SHP77 (cell line): ENCODE results near the gene MCTP1.
"Not testable (repeated sequence)": the region's sequence is repeated elsewhere in the genome, so short reads cannot be mapped to it uniquely, and the experiment has no call there.

Source experiments
- DNase-seq, 2 experiments: peaks; one replicate each; lab custom pipeline; 2025; lab: John Stamatoyannopoulos, UW

The MCTP1 gene

DNA sequence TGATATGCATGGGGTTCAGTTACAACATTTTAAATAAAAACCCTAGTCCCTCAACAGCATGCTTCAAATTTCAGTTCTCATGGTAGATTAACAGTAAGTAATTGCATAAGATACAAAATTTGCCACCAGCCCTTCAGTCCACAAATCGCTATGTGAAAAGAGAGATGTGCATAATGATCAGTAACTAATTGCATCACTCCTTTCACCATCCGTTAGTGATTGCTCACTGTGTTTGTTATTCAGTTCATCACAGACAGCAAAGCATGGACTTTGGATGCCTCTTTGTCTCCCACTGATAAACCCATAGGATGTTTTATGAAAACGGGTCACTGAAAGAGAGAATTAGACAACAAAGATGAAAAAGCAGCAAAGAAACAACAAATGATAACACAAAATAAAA is 103.2 kb downstream of the MCTP1 start:
- no peak for DNase-seq

DNA sequence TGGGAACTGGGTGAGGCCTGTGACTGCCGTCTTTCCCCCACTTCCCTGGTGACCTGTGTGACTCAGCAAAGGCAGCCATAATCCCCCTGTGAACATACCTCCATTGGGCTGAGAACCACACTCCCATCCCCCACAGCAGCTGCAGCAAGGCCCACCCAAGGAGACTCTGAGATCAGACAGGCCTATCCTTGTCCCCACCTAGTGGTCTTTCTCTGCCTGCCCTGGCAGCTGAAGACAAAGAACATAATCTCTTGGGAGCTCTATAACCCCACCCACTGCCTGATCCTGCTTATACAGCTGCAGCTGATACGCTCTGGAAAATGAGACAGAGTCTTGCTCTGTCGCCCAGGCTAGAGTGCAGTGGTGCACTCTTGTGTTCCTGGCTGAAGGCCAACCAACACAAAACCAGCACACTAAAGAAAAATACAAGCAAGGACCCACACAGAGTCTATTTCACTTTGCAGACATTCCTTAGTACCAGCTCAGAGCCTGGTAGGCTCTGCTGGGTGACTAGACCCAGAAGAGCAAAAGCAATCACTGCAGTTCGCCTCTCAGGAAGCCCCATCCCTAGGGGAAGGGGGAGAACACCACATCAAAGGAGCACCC is 106.7 kb downstream of the MCTP1 start:
- DNase-seq, result peak; percentile 85 to 87

- no peak for DNase-seq
Measured at GRCh38 chr5:95177456-95177855, 107.4 kb downstream of the MCTP1 start.

DNA sequence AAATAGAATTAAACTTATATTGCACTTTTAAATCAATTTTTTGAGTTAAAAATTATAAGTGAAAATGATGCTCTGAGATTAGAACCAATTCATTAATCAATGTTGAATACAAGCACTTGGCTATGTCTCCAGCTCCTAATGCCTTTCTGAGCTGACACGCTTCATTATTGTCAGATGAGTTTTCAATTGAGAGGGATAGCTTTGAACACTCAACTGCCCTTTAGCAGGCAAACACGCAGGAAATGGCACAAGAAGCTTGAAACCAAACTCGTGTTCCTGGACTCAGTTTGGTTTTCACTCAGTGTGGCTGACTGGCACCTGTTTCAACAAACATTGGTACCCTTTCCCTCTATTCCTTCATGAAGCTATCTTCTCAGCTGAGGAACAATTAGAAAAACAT is 109.8 kb downstream of the MCTP1 start:
- DNase-seq, result no peak

- DNase-seq, result no peak
Measured at GRCh38 chr5:95172659-95173058, 112.2 kb downstream of the MCTP1 start.

DNA sequence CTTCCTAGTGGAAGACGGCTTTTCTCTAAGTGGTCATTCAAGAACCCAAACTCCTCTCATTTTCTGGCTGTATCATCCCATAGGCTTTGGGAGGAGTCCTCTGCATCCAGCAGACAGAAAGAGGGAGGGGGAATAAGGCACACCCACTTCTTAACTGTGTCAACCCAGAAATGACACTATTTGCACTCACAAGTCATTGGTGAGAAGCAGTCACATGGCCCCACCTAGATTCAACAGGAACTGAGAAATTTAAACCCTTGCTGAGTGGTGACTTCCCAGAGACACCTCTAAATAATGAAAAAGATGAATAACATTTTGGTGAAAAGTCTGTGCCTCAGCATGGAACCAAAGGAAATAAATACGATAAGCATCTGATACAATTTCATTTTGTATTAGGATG is 120.0 kb downstream of the MCTP1 start:
- DNase-seq, result no peak

- no peak for DNase-seq
Measured at GRCh38 chr5:95163079-95163478, 121.8 kb downstream of the MCTP1 start.

DNA sequence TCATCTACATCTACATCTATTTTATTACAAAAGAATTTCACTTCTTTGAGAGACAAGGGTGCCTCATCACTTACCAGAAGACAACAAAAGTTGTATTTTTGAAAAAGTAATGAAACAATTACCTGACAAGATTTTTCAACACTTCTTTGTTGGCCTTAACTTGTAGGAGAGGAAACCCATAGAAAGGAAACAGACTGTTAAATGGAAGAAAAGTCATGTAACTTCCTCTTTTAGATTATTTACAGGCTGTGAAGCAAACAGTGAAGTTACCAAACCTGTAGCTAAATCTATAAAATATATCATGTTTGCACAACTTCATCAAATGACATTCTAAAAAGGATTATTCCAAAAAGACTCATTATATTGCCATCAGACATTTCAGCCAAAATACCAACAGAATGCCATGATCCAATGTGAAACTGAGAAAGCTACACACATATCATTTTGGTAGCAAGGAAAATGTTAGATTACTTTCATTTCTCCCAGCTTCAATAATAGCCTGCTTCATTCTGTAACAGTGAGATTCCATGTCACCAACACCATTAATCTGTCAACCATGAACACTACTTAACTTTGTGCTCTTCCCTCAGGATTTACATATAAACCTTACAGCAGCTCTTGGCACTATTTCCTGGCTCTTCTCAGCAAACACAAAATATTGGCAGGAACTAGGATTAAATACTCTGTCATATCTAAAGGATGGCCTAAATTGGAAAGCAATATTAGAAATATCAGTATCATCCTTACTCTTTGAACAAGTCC is 122.5 kb downstream of the MCTP1 start:
- no peak for DNase-seq

DNA sequence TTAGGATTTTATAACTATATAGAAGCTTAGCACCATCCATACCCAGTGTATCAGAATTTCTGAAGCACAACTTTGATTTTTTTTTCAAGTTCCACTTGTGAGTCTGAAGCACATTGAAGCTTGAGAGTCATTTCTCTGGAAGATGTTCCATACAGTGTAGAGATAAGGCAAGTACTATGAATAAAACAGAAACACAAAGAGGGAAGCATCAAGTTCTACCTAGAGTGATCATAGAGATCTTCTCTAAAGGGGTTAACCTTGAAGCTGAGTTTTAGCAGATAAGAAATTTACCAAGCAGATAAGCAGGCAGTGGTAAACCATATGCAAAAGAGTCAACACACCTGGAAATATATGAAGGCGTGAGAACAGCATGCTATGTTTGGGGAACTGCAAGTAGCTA is 125.3 kb downstream of the MCTP1 start:
- no peak for DNase-seq

DNA sequence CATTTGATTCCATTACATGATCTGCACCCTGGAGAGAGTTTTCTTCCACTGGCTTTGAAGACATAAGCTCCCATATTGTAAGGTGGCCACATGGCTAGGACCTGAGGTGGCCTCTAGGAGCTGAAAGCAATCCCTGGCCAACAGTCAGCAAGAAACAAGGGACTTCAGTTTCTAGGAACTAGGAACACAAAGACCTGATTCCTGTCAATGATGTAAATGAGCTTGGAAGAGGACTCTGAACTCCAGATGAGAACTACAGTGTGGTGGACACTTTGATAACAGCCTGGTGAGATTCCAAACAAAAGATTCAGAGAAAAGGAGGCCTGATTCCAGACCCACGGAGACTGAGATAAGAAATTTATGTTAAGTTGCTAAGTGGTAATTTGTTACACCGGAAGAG is 129.0 kb downstream of the MCTP1 start:
- no peak for DNase-seq

- DNase-seq, result no peak
Measured at GRCh38 chr5:95153511-95153910, 131.4 kb downstream of the MCTP1 start.

GRCh38 chr5:95152535-95152934 is 132.4 kb downstream of the MCTP1 start:
- DNase-seq, result no peak

GRCh38 chr5:95152131-95152530 is 132.8 kb downstream of the MCTP1 start:
- no peak for DNase-seq

DNA sequence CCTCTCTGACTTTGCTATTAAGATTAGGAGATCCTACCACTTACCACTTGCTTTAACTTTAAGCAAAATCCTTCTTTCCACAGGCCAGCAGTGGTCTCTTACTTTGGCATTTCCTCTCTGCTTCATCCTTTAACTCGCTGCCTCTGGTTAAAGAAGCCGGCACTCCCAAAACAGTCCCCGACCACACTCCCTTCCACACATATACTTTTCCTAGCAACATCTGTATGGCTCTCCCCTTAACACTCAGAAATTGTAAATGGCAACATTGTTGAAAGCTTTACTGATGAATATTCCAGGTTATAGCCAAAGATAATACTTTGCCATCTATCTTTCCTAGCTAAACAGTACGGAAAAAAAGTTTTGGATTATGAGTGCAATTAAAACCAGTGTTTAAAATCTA is 133.2 kb downstream of the MCTP1 start:
- DNase-seq, result no peak

GRCh38 chr5:95149387-95149786 is 135.5 kb downstream of the MCTP1 start:
- no peak for DNase-seq

GRCh38 chr5:95148453-95148852 is 136.4 kb downstream of the MCTP1 start:
- no peak for DNase-seq

GRCh38 chr5:95143858-95144257 is 141.0 kb downstream of the MCTP1 start:
- not testable (repeated sequence) for DNase-seq

DNA sequence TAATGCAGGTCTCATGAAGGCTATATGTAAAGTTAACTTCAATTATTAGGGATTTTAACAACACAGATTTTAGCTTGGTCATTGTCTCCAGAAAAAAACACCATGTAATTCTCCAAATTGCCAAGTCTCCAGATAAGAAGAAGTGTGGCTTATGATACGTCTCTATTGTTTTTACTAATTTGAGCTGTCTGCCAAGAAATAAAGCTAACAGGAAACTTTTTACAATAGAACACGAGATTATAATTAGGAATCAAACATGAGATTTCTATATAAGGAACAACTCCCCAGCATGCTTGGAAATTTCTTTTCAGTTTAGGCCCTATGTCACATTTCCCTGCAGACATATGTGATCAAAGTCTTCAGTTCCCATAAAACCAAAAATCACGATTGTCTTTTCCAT is 142.7 kb downstream of the MCTP1 start:
- DNase-seq, result no peak

DNA sequence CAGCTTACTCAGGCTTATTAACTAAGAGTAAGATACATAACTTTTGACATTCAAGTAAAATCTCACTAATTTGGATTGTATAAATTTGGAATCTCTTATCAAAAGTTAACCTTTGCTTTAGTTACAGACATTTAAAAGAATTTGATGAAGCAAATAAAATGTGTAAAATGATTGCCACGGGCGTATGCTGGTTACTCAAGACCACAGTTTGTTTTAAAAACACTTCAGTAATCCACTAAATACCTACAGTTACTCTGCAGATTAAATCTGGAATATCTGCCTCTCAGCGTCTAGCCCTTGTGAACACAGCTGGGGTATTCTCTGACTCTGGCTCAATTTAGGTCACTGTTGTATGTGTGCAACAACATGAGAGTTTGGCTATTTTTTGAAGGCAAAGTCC is 143.8 kb downstream of the MCTP1 start:
- DNase-seq, result no peak

DNA sequence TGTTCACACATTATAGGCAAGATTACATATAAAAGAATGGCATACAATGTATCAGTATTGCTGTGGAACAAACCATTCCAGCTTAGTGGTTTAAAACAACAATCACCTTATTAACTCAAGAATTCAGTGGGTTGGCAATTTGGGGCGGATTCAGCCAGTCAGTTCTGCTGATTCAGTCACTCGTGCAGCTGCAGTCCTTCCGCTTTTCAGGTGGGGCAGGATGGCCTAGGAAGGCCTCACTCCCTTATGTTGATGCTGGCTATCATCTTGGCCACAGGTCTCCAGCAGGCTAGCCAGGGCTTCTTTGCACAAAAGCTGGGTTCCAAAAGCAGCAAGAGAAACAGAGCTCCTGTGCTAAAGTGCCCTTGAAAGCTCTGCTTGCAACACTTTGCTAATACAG is 150.6 kb downstream of the MCTP1 start:
- DNase-seq, result no peak

- no peak for DNase-seq
Measured at GRCh38 chr5:95132096-95132495, 152.8 kb downstream of the MCTP1 start.

DNA sequence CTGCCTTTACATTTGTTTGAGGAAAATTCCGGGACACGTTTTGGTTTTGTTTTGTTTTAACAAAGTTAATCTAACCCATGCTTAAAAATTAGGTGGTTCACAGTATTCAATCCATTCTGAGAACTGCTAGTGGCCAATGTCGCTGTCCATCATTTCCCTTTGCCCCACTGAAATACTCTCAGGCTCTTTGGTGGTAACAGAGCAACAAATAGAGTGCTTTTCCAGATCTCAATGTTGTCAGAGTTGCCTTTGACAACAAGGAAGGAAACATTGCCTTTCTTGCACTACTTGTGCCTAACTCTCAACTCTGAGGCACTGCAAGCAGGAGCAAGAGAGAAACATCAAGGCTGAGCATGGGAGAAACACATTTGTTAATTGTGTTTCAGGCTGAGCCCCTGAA is 154.0 kb downstream of the MCTP1 start:
- DNase-seq, result no peak

DNA sequence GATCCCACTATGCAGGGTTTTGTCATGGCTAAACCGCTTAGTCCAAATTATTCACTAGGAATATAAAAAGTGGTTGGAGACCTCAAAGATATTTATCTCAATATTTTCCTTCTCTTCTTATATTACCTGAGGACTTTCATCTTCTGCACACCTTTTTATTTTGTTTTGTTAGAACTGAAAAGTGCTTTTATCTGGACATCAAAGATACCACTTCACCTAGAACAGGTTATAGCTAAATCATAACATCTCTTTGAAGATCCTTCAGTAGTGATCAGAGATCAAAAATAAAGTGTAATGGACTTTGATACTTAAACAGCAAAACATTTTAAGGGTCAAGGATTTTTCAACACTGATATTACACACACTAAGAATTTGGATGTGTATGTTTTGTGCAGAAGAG is 160.2 kb downstream of the MCTP1 start:
- DNase-seq, result no peak

GRCh38 chr5:95124101-95124500 is 160.8 kb downstream of the MCTP1 start:
- no peak for DNase-seq
